H1 (cell line): ENCODE measurements around the gene CELSR1. TPM values are rescaled to one million over a fixed set of nuclear protein-coding genes. Genes with fewer than 3 reads are reported as not detected.

Experiments used
- CTCF ChIA-PET: fragments of 300-600 bp; sonication (Branson Sonifier 250); formaldehyde crosslinking; loops from one replicate; lab custom pipeline; 2021; ENCODE audit not compliant: partially characterized antibody; lab: Charles Lee
- POLR2A ChIA-PET: fragments of 300-600 bp; sonication (Branson Sonifier 250); formaldehyde crosslinking; loops from one replicate; lab custom pipeline; 2021; ENCODE audit warnings: inconsistent platforms; ENCODE audit not compliant: partially characterized antibody; lab: Charles Lee
- DNase-seq, 2 experiments: peaks; one replicate each; pipeline versions ENCODE4 v3.0.0 to v3.0.0-alpha.2; 2010 to 2022; ENCODE audit warnings: low spot score in 2 of 2, low read depth in 1 of 2, mixed read lengths in 1 of 2
- FAIRE-seq: peaks from 2 replicates; lab custom pipeline; 2011; peaks lifted over from hg19 to GRCh38; lab: Jason Lieb, UNC
- H2AFZ ChIP-seq: 2 replicates; pipeline ENCODE4 v1.8.1; 2012; ENCODE audit warnings: low read length, inconsistent platforms
- H2AK5ac ChIP-seq: 2 replicates; pipeline ENCODE4 v1.6.1; 2013; ENCODE audit warnings: low read depth, low read length
- H2BK120ac ChIP-seq: replicated peaks from 2 replicates; pipeline ENCODE3; 2013; ENCODE audit warnings: low read depth, low read length, inconsistent platforms
- H2BK12ac ChIP-seq: 2 replicates; pipeline ENCODE4 v1.6.1; 2013; ENCODE audit warnings: low read depth, low read length
- H2BK15ac ChIP-seq: 2 replicates; pipeline ENCODE4 v1.6.1; 2013; ENCODE audit warnings: low read length
- H2BK20ac ChIP-seq: 2 replicates; pipeline ENCODE4 v1.6.1; 2013; ENCODE audit warnings: low read length
- H2BK5ac ChIP-seq: 2 replicates; pipeline ENCODE4 v1.6.1; 2013; ENCODE audit warnings: low read depth, low read length
- H3K14ac ChIP-seq: 2 replicates; pipeline ENCODE4 v1.6.1; 2013; ENCODE audit warnings: inconsistent platforms; ENCODE audit not compliant: insufficient read length
- H3K18ac ChIP-seq: 2 replicates; pipeline ENCODE4 v1.6.1; 2013; ENCODE audit warnings: low read length; ENCODE audit errors: extremely low read depth
- H3K23ac ChIP-seq: 2 replicates; pipeline ENCODE4 v1.6.1; 2013; ENCODE audit warnings: inconsistent platforms; ENCODE audit not compliant: insufficient read length
- H3K23me2 ChIP-seq: 2 replicates; pipeline ENCODE4 v1.6.1; 2013; ENCODE audit warnings: low read depth, low read length
- H3K27ac ChIP-seq: 2 replicates; pipeline ENCODE4 v1.6.1; 2011; ENCODE audit warnings: low read depth, low read length, inconsistent platforms
- H3K27me3 ChIP-seq, 4 experiments: replicated peaks in 1 of 4; 1 replicate in 1 of 4; 2 replicates in 3 of 4; pipeline versions ENCODE4 v1.6.1 to v1.8.1; 2011 to 2013; ENCODE audit warnings: low read length in 3 of 4, mild to moderate bottlenecking in 3 of 4, inconsistent platforms in 2 of 4, mixed read lengths in 2 of 4, moderate library complexity in 1 of 4; ENCODE audit not compliant: control insufficient read depth in 3 of 4, insufficient read depth in 3 of 4; ENCODE audit errors: extremely low read depth in 1 of 4
- H3K36me3 ChIP-seq, 4 experiments: 2 replicates each; pipeline versions ENCODE4 v1.6.1 to v1.8.1; 2011 to 2013; ENCODE audit warnings: mild to moderate bottlenecking in 4 of 4, low read length in 3 of 4, moderate library complexity in 2 of 4, control low read depth in 1 of 4, inconsistent platforms in 1 of 4; ENCODE audit not compliant: insufficient read depth in 4 of 4, control insufficient read depth in 2 of 4
- H3K4ac ChIP-seq: replicated peaks from 2 replicates; pipeline ENCODE3; 2013; ENCODE audit warnings: low read length, low read depth, mixed read lengths, inconsistent platforms; ENCODE audit not compliant: insufficient read length
- H3K4me1 ChIP-seq, 4 experiments: replicated peaks in 1 of 4; 1 replicate in 1 of 4; 2 replicates in 3 of 4; pipeline versions ENCODE4 v1.6.1 to v1.8.1; 2011 to 2013; ENCODE audit warnings: low read length in 3 of 4, inconsistent platforms in 2 of 4, mixed read lengths in 1 of 4; ENCODE audit not compliant: insufficient read depth in 4 of 4, control insufficient read depth in 3 of 4
- H3K4me2 ChIP-seq, 2 experiments: 2 replicates each; pipeline versions ENCODE4 v1.6.1 to v1.8.1; 2011 to 2013; ENCODE audit warnings: low read depth in 2 of 2, low read length in 2 of 2, control low read depth in 1 of 2, inconsistent platforms in 1 of 2, mild to moderate bottlenecking in 1 of 2; ENCODE audit not compliant: insufficient read depth in 1 of 2
- H3K4me3 ChIP-seq, 4 experiments: fragments of 200-600, 300-600 bp in 1 of 4; sonication (generic), shearing (Covaris generic), sonication (Bioruptor Twin) in 1 of 4; 2 replicates each; pipeline versions ENCODE4 v1.5.1 to v1.8.1; 2011 to 2016; ENCODE audit warnings: low read length in 4 of 4, low read depth in 3 of 4, control low read depth in 2 of 4, inconsistent platforms in 2 of 4, mild to moderate bottlenecking in 2 of 4, mixed read lengths in 1 of 4, moderate library complexity in 1 of 4; ENCODE audit not compliant: insufficient read depth in 2 of 4; ENCODE audit errors: extremely low read depth in 1 of 4
- H3K56ac ChIP-seq: replicated peaks from 2 replicates; pipeline ENCODE3; 2013; ENCODE audit warnings: low read depth, mild to moderate bottlenecking, mixed read lengths, low read length, inconsistent platforms; ENCODE audit not compliant: insufficient read length
- H3K79me1 ChIP-seq: 2 replicates; pipeline ENCODE4 v1.6.1; 2013; ENCODE audit warnings: low read depth, low read length, control low read depth
- H3K79me2 ChIP-seq, 2 experiments: 2 replicates each; pipeline versions ENCODE4 v1.6.1 to v1.8.1; 2012 to 2013; ENCODE audit warnings: low read length in 2 of 2, mild to moderate bottlenecking in 2 of 2, inconsistent platforms in 1 of 2; ENCODE audit not compliant: insufficient read depth in 2 of 2, control insufficient read depth in 1 of 2
- H3K9ac ChIP-seq, 4 experiments: replicated peaks in 1 of 4; 1 replicate in 1 of 4; 2 replicates in 3 of 4; pipeline versions ENCODE4 v1.6.1 to v1.8.1; 2011 to 2013; ENCODE audit warnings: low read depth in 3 of 4, low read length in 3 of 4, control low read depth in 2 of 4, mild to moderate bottlenecking in 2 of 4, moderate library complexity in 2 of 4, inconsistent platforms in 1 of 4; ENCODE audit errors: extremely low read depth in 1 of 4
- H3K9me3 ChIP-seq, 2 experiments: 2 replicates each; pipeline versions ENCODE4 v1.6.1 to v1.8.1; 2012 to 2013; ENCODE audit warnings: mild to moderate bottlenecking in 2 of 2, moderate library complexity in 2 of 2, control low read depth in 1 of 2, inconsistent platforms in 1 of 2, low read depth in 1 of 2, low read length in 1 of 2, mixed read lengths in 1 of 2; ENCODE audit not compliant: insufficient read depth in 2 of 2
- H4K20me1 ChIP-seq, 2 experiments: replicated peaks in 1 of 2; 2 replicates each; pipeline versions ENCODE3 to v1.8.1; 2011 to 2013; ENCODE audit warnings: inconsistent platforms in 2 of 2, low read length in 2 of 2, mild to moderate bottlenecking in 1 of 2; ENCODE audit not compliant: insufficient read depth in 2 of 2, control insufficient read depth in 1 of 2
- H4K5ac ChIP-seq: 2 replicates; pipeline ENCODE4 v1.6.1; 2013; ENCODE audit warnings: low read length, low read depth, mixed read lengths, inconsistent platforms; ENCODE audit not compliant: insufficient read length
- H4K8ac ChIP-seq: 2 replicates; pipeline ENCODE4 v1.8.0; 2013; ENCODE audit warnings: mild to moderate bottlenecking, moderate library complexity, low read length, inconsistent platforms; ENCODE audit not compliant: insufficient read depth; ENCODE audit errors: extremely low read depth
- H4K91ac ChIP-seq: replicated peaks from 2 replicates; pipeline ENCODE3; 2013; ENCODE audit warnings: low read length, mixed read lengths, inconsistent platforms; ENCODE audit not compliant: insufficient read length
- CBX8 ChIP-seq: fragments of 300-800, 300-1000 bp; sonication (generic); IDR thresholded peaks from 2 replicates; pipeline ENCODE4 v1.7.1; 2016; ENCODE audit warnings: low read depth, low read length, borderline replicate concordance
- CTCF ChIP-seq, 3 experiments: IDR thresholded peaks; 1 replicate in 2 of 3; 2 replicates in 1 of 3; pipeline versions ENCODE4 v1.5.1 to v1.6.1; 2011; ENCODE audit warnings: low read length in 3 of 3, mild to moderate bottlenecking in 3 of 3, inconsistent platforms in 2 of 3, low read depth in 1 of 3, moderate library complexity in 1 of 3; ENCODE audit not compliant: insufficient read depth in 1 of 3; ENCODE audit errors: control extremely low read depth in 1 of 3
- SUZ12 ChIP-seq: fragments of 200-600 bp; sonication (generic); IDR thresholded peaks from 2 replicates; pipeline ENCODE4 v1.6.1; 2012; ENCODE audit warnings: mild to moderate bottlenecking, inconsistent platforms, low read length, moderate library complexity, mixed read lengths
- WGBS, 2 experiments: shearing (Covaris generic) in 1 of 2; methylation state at CpG; one replicate each; pipeline versions ENCODE4 v1.1.6 to v1.1.7; 2013 to 2015; ENCODE audit warnings: low lambda C conversion rate in 2 of 2, mixed read lengths in 2 of 2, inconsistent platforms in 1 of 2, low coverage in 1 of 2, missing lambda C conversion rate in 1 of 2; ENCODE audit not compliant: insufficient replicate concordance in 2 of 2, insufficient coverage in 1 of 2, insufficient read length in 1 of 2; ENCODE audit errors: extremely low coverage in 1 of 2, missing lambda C conversion rate in 1 of 2; 5-methylcytosine and 5-hydroxymethylcytosine counted together
- polyA plus RNA-seq, 7 experiments: library from polyadenylated mRNA; depleted of rRNA in 3 of 7; stranded (reverse) in 5 of 7; unstranded in 2 of 7; fragments of >200 nt in 5 of 7; fragments of 200-250 nt in 2 of 7; gene quantifications; 1 replicate in 5 of 7; 2 replicates in 1 of 7; 4 replicates in 1 of 7; pipeline versions ENCODE4 v1.2.1 to v1.2.3, GENCODE V29; 2011 to 2013; ENCODE audit warnings: missing spikeins in 2 of 7, mixed read lengths in 2 of 7
- total RNA-seq: library from RNA; stranded (reverse); fragmentation: NEBNext Ultra II Directional; extraction: Animal tissue kit (Norgen Biotek cat#: 25700); gene quantifications from 2 replicates; pipeline ENCODE4 v1.2.1, GENCODE V29; 2021

CELSR1 gene
- total and polyA plus RNA-seq, 2 of the 8 experiments (the other 6 are each of a cell fraction or from before 2014, with no cell fraction given), result 9.0 to 12.4 TPM

GRCh38 chr22:46560696-46561295, 23.4 kb upstream of the CELSR1 start:
- Histone ChIP-seq H4K20me1 (no peaks in the 10 kb centered on the region), H3K4me2 (0 out of 4 replicates have a peak overlapping the region, but pooled peaks of 1 of the 2 experiments have one; percentile 31), H2BK5ac (no peak overlapping the region), H2AFZ (no peak overlapping the region), H3K9me3 (peaks cover 3 to 4% of the 10 kb centered on the region in 2 experiments; a peak in 2 of 4 replicates), H3K79me2 (no peaks in the 10 kb centered on the region), H2AK5ac (no peak overlapping the region), H2BK12ac (no peak overlapping the region), H3K4me1 (peaks cover 0 to 11% (median 7%) of the 10 kb centered on the region in 4 experiments; a peak in 6 of 7 replicates), H3K23me2 (no peaks in the 10 kb centered on the region), H3K14ac (no peak overlapping the region), H2BK15ac (no peak overlapping the region), H4K8ac (peak overlapping the region; percentile 99), H3K4ac (no peak overlapping the region), H3K79me1 (no peaks in the 10 kb centered on the region), H3K4me3 (0 out of 8 replicates have a peak overlapping the region, but pooled peaks of 1 of the 4 experiments have one; percentile 50), H3K27ac (no peak overlapping the region), H4K91ac (no peak overlapping the region), H3K18ac (no peak overlapping the region), H3K56ac (no peak overlapping the region), H2BK120ac (no peak overlapping the region), H3K27me3 (no peaks in the 10 kb centered on the region), H4K5ac (no peak overlapping the region), H3K23ac (no peak overlapping the region), H3K9ac (no peak overlapping the region), H3K36me3 (no peaks in the 10 kb centered on the region), H2BK20ac (no peak overlapping the region)
- ChIA-PET POLR2A (interaction anchor here (3.0 kb wide), 1 partner anchor 13 kb away, joined by 9 read pairs; no protein-coding TSS in a partner anchor), CTCF (interaction anchor here (1.3 kb wide), 1 partner anchor 205 kb away, joined by 3 read pairs; no protein-coding TSS in a partner anchor)
- TF ChIP-seq CTCF (IDR thresholded peaks at IDR 0.05; ENCODE audit: control extremely low read depth in 1 of 3, insufficient read depth in 1 of 3, low read depth in 1 of 3, low read length in 3 of 3) (no peak), SUZ12 (no peak), CBX8 (no peak)
- 91% methylated on average over 14 of the region's 14 CpGs; no CpG with 5 or more reads in 1 of the 2 experiments for WGBS, 2 experiments
- DNase-seq (no peak), FAIRE-seq (no peak)
